IMR-90 (cell line): ENCODE results near the gene HDAC10. TPM values are rescaled to one million over a fixed set of nuclear protein-coding genes. Genes with fewer than 3 reads are reported as not detected.

ENCODE experiments used
- polyA plus RNA-seq, 3 experiments: library from polyadenylated mRNA; depleted of rRNA; stranded (reverse); fragments of >200 nt; gene quantifications; 2 replicates each; pipeline ENCODE4 v1.2.3, GENCODE V29; 2012; ENCODE audit warnings: low replicate concordance in 1 of 3
- total RNA-seq: library from RNA; depleted of rRNA; stranded (reverse); fragments of >200 nt; gene quantifications from 2 replicates; pipeline ENCODE4 v1.2.3, GENCODE V29; 2012; rRNA removed

HDAC10 gene
- total and polyA plus RNA-seq, 2 of the 4 experiments (the other 2 are of a cell fraction): 3.9 to 35.7 TPM

Other genes starting within 250 kb of the HDAC10 start
- not detected in 2 replicates for gene IL17REL, start 238.5 kb downstream of the HDAC10 start, total RNA-seq
- gene IL17REL, start 238.5 kb downstream of the HDAC10 start, polyA plus RNA-seq (2012; rRNA removed): not detected in 2 replicates
- gene TTLL8, start 193.0 kb downstream of the HDAC10 start, total RNA-seq: not detected in 2 replicates
- gene TTLL8, start 193.0 kb downstream of the HDAC10 start, polyA plus RNA-seq (2012; rRNA removed): not detected in 2 replicates
- gene MLC1, start 165.8 kb downstream of the HDAC10 start, total RNA-seq: not detected in 2 replicates
- 0.07 and 0.10 TPM in 2 replicates for gene MLC1, start 165.8 kb downstream of the HDAC10 start, polyA plus RNA-seq (2012; rRNA removed)
- 0.72 and 0.83 TPM in 2 replicates for gene MOV10L1, start 161.3 kb downstream of the HDAC10 start, total RNA-seq
- 0.83 and 1.4 TPM in 2 replicates for gene MOV10L1, start 161.3 kb downstream of the HDAC10 start, polyA plus RNA-seq (2012; rRNA removed)
- under 0.01 and 0.18 TPM in 2 replicates for gene PANX2, start 80.5 kb downstream of the HDAC10 start, total RNA-seq
- gene PANX2, start 80.5 kb downstream of the HDAC10 start, polyA plus RNA-seq (2012; rRNA removed): 1.3 and 1.7 TPM in 2 replicates
- gene TRABD, start 65.4 kb downstream of the HDAC10 start, total RNA-seq: 13.4 and 13.9 TPM in 2 replicates
- gene TRABD, start 65.4 kb downstream of the HDAC10 start, polyA plus RNA-seq (2012; rRNA removed): 42.7 and 45.3 TPM in 2 replicates
- gene SELENOO, start 50.3 kb downstream of the HDAC10 start, total RNA-seq: 10.3 and 10.4 TPM in 2 replicates
- 21.4 and 22.9 TPM in 2 replicates for gene SELENOO, start 50.3 kb downstream of the HDAC10 start, polyA plus RNA-seq (2012; rRNA removed)
- gene TUBGCP6, start 6.2 kb downstream of the HDAC10 start, total RNA-seq: 10.0 and 10.8 TPM in 2 replicates
- gene TUBGCP6, start 6.2 kb downstream of the HDAC10 start, polyA plus RNA-seq (2012; rRNA removed): 28.6 and 30.9 TPM in 2 replicates
- gene MAPK12, start 10.4 kb upstream of the HDAC10 start, total RNA-seq: 35.6 and 41.0 TPM in 2 replicates
- gene MAPK12, start 10.4 kb upstream of the HDAC10 start, polyA plus RNA-seq (2012; rRNA removed): 56.3 and 59.9 TPM in 2 replicates
- 7.5 and 8.1 TPM in 2 replicates for gene MAPK11, start 19.1 kb upstream of the HDAC10 start, total RNA-seq
- gene MAPK11, start 19.1 kb upstream of the HDAC10 start, polyA plus RNA-seq (2012; rRNA removed): 14.4 and 16.6 TPM in 2 replicates
- gene PLXNB2, start 56.4 kb upstream of the HDAC10 start, total RNA-seq: 73.1 and 84.7 TPM in 2 replicates
- gene PLXNB2, start 56.4 kb upstream of the HDAC10 start, polyA plus RNA-seq (2012; rRNA removed): 202 and 220 TPM in 2 replicates
- gene DENND6B, start 75.7 kb upstream of the HDAC10 start, total RNA-seq: 0.36 and 0.56 TPM in 2 replicates
- gene DENND6B, start 75.7 kb upstream of the HDAC10 start, polyA plus RNA-seq (2012; rRNA removed): 4.9 and 5.3 TPM in 2 replicates
- gene PPP6R2, start 92.1 kb upstream of the HDAC10 start, total RNA-seq: 49.4 and 51.6 TPM in 2 replicates
- gene PPP6R2, start 92.1 kb upstream of the HDAC10 start, polyA plus RNA-seq (2012; rRNA removed): 46.9 and 49.2 TPM in 2 replicates
- 21.5 and 22.8 TPM in 2 replicates for gene SBF1, start 223.8 kb upstream of the HDAC10 start, total RNA-seq
- 33.2 and 41.0 TPM in 2 replicates for gene SBF1, start 223.8 kb upstream of the HDAC10 start, polyA plus RNA-seq (2012; rRNA removed)
- gene ADM2, start 230.3 kb upstream of the HDAC10 start, total RNA-seq: 0.18 and 0.28 TPM in 2 replicates
- gene ADM2, start 230.3 kb upstream of the HDAC10 start, polyA plus RNA-seq (2012; rRNA removed): 1.9 and 2.3 TPM in 2 replicates
- not detected in 2 replicates for gene MIOX, start 235.6 kb upstream of the HDAC10 start, total RNA-seq
- not detected in 2 replicates for gene MIOX, start 235.6 kb upstream of the HDAC10 start, polyA plus RNA-seq (2012; rRNA removed)